Smooth muscle cell (in vitro differentiated cells): ENCODE measurements around the gene EFNA1. TPM values are rescaled to one million over a fixed set of nuclear protein-coding genes. Genes with fewer than 3 reads are reported as not detected.
A peak's percentile ranks its signal among the peaks of the same experiment; 100 is the strongest.

Source experiments
- DNase-seq: peaks from one replicate; lab custom pipeline; 2025; ENCODE audit not compliant: unreplicated experiment; lab: John Stamatoyannopoulos, UW
- H2AFZ ChIP-seq: fragments of 200-600 bp; sonication (generic); 2 replicates; pipeline ENCODE4 v1.6.0; 2016; ENCODE audit warnings: antibody characterized with exemption, low read depth, mild to moderate bottlenecking
- H3F3A ChIP-seq: fragments of 200-600 bp; sonication (generic); 2 replicates; pipeline ENCODE4 v1.6.0; 2017; ENCODE audit warnings: antibody characterized with exemption, low read depth
- H3K27ac ChIP-seq: fragments of 200-600 bp; sonication (generic); 2 replicates; pipeline ENCODE4 v1.5.1; 2016; ENCODE audit warnings: low read depth, mild to moderate bottlenecking
- H3K27me3 ChIP-seq: fragments of 200-600 bp; sonication (generic); 2 replicates; pipeline ENCODE4 v1.6.1; 2016; ENCODE audit warnings: low read depth, mild to moderate bottlenecking
- H3K36me3 ChIP-seq: fragments of 200-600 bp; sonication (generic); 2 replicates; pipeline ENCODE4 v1.5.1; 2016; ENCODE audit warnings: low read depth
- H3K4me1 ChIP-seq: fragments of 200-600 bp; sonication (generic); 2 replicates; pipeline ENCODE4 v1.5.1; 2016; ENCODE audit warnings: low read depth
- H3K4me2 ChIP-seq: fragments of 200-600 bp; sonication (generic); 2 replicates; pipeline ENCODE4 v1.6.0; 2016; ENCODE audit warnings: mild to moderate bottlenecking
- H3K4me3 ChIP-seq: fragments of 200-600 bp; sonication (generic); 2 replicates; pipeline ENCODE4 v1.5.1; 2016; ENCODE audit warnings: mild to moderate bottlenecking
- H3K79me2 ChIP-seq: fragments of 200-600 bp; sonication (generic); 2 replicates; pipeline ENCODE4 v1.6.0; 2016; ENCODE audit warnings: low read depth, mild to moderate bottlenecking
- H3K9ac ChIP-seq: fragments of 200-600 bp; sonication (generic); 2 replicates; pipeline ENCODE4 v1.6.0; 2016; ENCODE audit warnings: low read depth
- H3K9me3 ChIP-seq: fragments of 200-600 bp; sonication (generic); replicated peaks from 2 replicates; pipeline ENCODE4 v1.5.1; 2016; ENCODE audit warnings: low read depth
- H4K20me1 ChIP-seq: fragments of 200-600 bp; sonication (generic); 2 replicates; pipeline ENCODE4 v1.6.0; 2016; ENCODE audit warnings: low read depth
- CTCF ChIP-seq: fragments of 200-600 bp; sonication (generic); IDR thresholded peaks from 2 replicates; pipeline ENCODE4 v1.5.1; 2017; ENCODE audit warnings: borderline replicate concordance, mild to moderate bottlenecking, antibody characterized with exemption; ENCODE audit not compliant: insufficient read depth, poor library complexity, severe bottlenecking
- WGBS: methylation state at CpG from one replicate; pipeline ENCODE4 v1.1.7; 2016; ENCODE audit warnings: low lambda C conversion rate; 5-methylcytosine and 5-hydroxymethylcytosine counted together
- polyA plus RNA-seq: library from polyadenylated mRNA; unstranded; fragments of >200 nt; fragmentation: Nextera tagmentation; extraction: Ambion mirVana; gene quantifications from 2 replicates; pipeline ENCODE4 v1.2.1, GENCODE V29; 2016
- total RNA-seq: library from RNA; depleted of rRNA; stranded (reverse); fragments of >200 nt; gene quantifications from 2 replicates; pipeline ENCODE4 v1.2.3, GENCODE V29; 2014

EFNA1 gene
- total and polyA plus RNA-seq, 2 experiments from 2014 or later, result 16.4 to 20.9 TPM

DNA sequence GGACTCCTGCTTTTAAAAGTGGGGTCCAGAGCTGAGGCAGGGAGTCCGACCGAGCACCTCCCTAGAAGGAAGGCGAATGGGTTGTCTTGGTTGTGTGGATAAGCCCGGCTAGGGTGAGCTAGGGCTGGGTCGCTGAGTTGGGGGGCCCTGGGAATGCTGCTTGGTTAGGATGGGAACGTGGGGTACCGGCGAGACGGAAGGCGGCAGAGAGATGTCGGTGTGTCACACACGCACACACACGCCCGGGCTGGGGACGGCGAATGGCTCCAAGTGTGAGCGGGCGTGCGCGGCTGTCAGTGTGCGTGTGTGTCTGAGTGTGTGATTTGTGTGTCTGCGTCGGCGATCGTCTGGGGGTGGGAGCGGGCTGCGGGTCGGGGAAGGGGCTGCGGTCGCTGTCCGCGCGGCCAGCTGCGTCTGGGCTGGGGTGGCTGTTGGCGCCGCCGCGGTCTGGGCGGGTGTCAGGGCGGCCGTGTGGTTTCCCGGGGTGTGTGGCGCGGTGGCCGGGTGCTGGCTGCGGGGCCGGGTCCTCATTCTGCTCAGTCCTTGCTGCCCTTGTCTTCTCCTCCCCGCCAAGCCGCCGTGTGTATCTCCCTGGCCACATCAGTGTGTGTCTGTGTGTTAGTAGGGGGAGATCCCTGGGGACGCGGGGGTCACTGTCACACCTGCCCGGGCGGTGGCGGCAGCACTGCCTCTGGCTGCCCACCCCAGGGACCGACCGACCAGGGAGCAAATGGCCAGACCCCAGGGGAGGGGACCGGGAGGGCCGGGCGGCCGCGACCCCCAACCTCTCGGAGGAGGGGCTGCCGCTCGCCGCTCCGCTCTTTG is 48.0 kb upstream of the EFNA1 start:
- no peaks in the 10 kb centered on the region for H3K9me3 ChIP-seq
- no peak for TF ChIP-seq CTCF
- no peak overlapping the region for H3K9ac ChIP-seq
- H3K27ac ChIP-seq, result no peak overlapping the region
- H3K27me3 ChIP-seq, result peaks cover 53% of the 10 kb centered on the region
- peak overlapping the region; percentile 60 for H3K4me3 ChIP-seq
- H3F3A ChIP-seq, result peaks cover 7% of the 10 kb centered on the region
- 3% methylated on average over 43 of the region's 67 CpGs for WGBS
- no peaks in the 10 kb centered on the region for H3K79me2 ChIP-seq
- peaks cover 14% of the 10 kb centered on the region for H4K20me1 ChIP-seq
- no peaks in the 10 kb centered on the region for H3K36me3 ChIP-seq
- peaks cover 32% of the 10 kb centered on the region for H3K4me1 ChIP-seq
- no peak for DNase-seq
- H3K4me2 ChIP-seq, result peak overlapping the region; percentile 97
- H2AFZ ChIP-seq, result no peak overlapping the region

- under 1% methylated on average over 34 of the region's 71 CpGs for WGBS
- H3K27me3 ChIP-seq, result peaks cover 53% of the 10 kb centered on the region
Measured at GRCh38 chr1:155080312-155081228, 47.1 kb upstream of the EFNA1 start.

GRCh38 chr1:155081472-155082300 is 46.0 kb upstream of the EFNA1 start:
- no peak for TF ChIP-seq CTCF
- H2AFZ ChIP-seq, result no peak overlapping the region
- H4K20me1 ChIP-seq, result peaks cover 14% of the 10 kb centered on the region
- no peak for DNase-seq
- H3F3A ChIP-seq, result peaks cover 7% of the 10 kb centered on the region
- H3K27me3 ChIP-seq, result peaks cover 53% of the 10 kb centered on the region
- H3K9me3 ChIP-seq, result no peaks in the 10 kb centered on the region
- H3K27ac ChIP-seq, result no peak overlapping the region
- no peak overlapping the region for H3K9ac ChIP-seq
- H3K79me2 ChIP-seq, result no peaks in the 10 kb centered on the region
- H3K4me1 ChIP-seq, result peaks cover 35% of the 10 kb centered on the region
- 3% methylated on average over 57 of the region's 68 CpGs for WGBS
- H3K36me3 ChIP-seq, result no peaks in the 10 kb centered on the region
- peak overlapping the region; percentile 97 for H3K4me2 ChIP-seq
- H3K4me3 ChIP-seq, result peak overlapping the region; percentile 60

More at GRCh38 chr1:155080312-155081228, 47.1 kb upstream of the EFNA1 start:
- peak overlapping the region; percentile 60 for H3K4me3 ChIP-seq
- H3K4me1 ChIP-seq, result peaks cover 32% of the 10 kb centered on the region
- DNase-seq, result no peak
- peak overlapping the region; percentile 97 for H3K4me2 ChIP-seq
- no peaks in the 10 kb centered on the region for H3K9me3 ChIP-seq
- no peaks in the 10 kb centered on the region for H3K79me2 ChIP-seq
- peaks cover 14% of the 10 kb centered on the region for H4K20me1 ChIP-seq
- H3K9ac ChIP-seq, result no peak overlapping the region
- peaks cover 7% of the 10 kb centered on the region for H3F3A ChIP-seq
- no peak for TF ChIP-seq CTCF
- H2AFZ ChIP-seq, result no peak overlapping the region
- H3K27ac ChIP-seq, result no peak overlapping the region
- H3K36me3 ChIP-seq, result no peaks in the 10 kb centered on the region
